Activated T-helper 1 cell treated with anti-CD3 and anti-CD28 coated beads, Interleukin-2, amount 50 U/mL, for 16 hours (primary cell): ENCODE results near the gene GMPPA.

Experiments used
- DNase-seq, 2 donors: peaks; one replicate each; pipeline ENCODE4 v3.0.0-alpha.2; 2020; ENCODE audit warnings: low read depth in 1 of 2, low spot score in 1 of 2

Gene GMPPA

DNA sequence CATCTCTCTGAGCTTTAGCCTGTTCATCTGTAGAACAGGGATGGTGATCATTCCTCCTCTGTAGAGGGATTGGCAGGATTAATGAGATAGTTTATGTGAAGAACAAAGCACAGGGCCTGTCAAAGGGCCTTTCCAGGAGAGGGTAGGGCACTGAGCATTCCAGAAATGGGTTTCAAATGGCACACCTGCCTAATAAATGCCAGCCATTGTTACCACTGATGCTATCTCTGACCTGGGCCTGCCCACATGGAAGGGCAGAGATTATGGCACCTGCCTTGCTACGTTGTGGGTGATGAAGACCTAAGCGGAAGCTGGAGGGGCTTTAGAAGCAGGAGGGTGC lies 31.0 kb upstream of the GMPPA start:
- no peak for DNase-seq

DNA sequence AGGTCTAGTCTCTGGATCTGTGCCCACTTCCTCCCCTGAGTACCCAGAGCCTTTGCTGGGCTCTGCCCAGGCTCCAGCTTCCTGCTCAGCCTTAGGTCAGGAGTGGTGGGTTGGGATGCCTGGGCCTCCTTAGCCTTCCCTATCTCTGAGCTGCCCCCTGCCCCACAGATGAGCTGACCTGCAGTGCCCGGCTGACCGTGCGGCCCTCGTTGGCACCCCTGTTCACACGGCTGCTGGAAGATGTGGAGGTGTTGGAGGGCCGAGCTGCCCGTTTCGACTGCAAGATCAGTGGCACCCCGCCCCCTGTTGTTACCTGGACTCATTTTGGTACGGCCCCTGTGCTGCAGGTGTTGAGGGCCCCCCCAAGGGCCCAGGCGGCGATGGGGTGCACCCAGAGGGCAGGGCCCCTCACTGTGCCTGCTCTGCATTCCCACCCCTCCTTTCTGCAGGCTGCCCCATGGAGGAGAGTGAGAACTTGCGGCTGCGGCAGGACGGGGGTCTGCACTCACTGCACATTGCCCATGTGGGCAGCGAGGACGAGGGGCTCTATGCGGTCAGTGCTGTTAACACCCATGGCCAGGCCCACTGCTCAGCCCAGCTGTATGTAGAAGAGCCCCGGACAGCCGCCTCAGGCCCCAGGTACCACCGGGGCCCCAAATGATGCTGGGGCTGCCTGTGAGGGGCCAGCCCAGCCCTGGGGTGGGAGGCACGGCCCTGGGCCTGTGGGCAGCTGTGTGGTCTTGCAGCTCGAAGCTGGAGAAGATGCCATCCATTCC lies 30.1 kb upstream of the GMPPA start:
- no peak for DNase-seq

DNA sequence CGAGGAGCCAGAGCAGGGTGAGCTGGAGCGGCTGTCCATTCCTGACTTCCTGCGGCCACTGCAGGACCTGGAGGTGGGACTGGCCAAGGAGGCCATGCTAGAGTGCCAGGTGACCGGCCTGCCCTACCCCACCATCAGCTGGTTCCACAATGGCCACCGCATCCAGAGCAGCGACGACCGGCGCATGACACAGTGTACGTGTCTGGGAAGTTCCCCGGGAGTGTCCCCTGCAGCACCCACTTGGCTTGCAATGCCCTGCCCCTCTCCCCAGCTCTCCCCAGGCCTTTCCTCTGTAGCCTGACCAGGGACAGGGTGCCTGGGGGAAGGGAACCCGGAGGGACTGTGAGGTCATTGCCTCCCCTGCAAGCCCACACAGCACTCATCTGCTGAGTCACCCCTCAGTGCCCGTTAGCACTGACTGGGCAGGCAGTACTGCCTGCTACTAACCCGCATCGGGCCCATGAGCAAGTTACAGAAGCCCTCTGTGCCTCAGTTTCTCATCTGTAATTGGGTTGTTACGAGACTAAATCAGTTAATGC lies 29.4 kb upstream of the GMPPA start:
- no peak for DNase-seq

DNA sequence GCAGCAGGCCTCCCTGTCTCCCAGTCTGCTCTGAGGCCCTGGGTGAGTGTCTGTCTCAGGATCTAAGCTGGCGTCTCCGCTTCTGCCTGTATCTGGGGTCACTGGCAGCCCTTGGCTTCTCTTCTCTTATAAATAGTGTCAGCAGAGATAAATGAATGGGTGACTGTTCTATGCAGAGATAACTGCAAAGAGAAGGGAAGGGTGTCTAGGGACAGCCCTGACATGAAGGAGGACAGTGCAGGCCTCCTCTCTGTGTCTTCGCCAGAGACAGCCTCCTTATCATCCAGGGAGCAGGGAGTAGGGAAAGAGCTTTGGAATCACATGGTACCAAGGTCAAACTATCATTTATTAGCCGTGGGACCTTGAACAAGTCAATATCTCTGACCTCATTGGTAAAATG lies 28.3 kb upstream of the GMPPA start:
- no peak for DNase-seq

DNA sequence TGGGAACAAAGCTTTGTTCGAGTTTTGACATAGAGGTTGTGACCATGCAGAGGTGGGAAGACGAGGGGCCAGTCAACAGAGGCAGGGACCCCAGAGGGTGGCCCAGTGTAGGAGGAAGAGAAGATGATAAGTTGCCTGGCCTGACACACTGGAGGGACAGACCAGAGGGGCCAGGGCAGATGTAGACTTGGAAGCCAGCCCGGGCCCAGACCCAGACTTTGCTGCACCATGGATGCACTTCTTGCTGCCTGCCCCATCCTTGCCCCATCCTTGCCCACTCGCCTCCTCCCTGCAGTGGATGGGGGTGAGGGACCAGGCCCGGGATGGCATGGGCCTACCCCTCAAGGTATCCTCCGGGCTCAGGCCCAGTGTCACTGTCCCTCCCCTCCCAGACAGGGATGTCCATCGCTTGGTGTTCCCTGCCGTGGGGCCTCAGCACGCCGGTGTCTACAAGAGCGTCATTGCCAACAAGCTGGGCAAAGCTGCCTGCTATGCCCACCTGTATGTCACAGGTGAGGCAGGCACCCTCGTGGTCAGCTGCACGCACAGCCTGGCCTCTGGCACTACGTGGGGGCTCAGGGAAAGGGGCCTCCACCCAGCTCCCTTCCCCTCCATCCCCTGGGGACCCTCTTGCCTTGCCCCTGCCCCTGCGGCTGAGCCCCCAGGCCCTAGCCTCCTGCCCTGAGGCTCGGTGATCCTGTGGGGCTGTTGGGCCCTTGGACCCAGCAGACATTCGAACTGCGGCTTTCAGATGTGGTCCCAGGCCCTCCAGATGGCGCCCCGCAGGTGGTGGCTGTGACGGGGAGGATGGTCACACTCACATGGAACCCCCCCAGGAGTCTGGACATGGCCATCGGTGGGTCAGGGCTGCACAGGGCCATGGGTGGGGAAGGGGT lies 27.0 kb upstream of the GMPPA start:
- DNase-seq: no peak

DNA sequence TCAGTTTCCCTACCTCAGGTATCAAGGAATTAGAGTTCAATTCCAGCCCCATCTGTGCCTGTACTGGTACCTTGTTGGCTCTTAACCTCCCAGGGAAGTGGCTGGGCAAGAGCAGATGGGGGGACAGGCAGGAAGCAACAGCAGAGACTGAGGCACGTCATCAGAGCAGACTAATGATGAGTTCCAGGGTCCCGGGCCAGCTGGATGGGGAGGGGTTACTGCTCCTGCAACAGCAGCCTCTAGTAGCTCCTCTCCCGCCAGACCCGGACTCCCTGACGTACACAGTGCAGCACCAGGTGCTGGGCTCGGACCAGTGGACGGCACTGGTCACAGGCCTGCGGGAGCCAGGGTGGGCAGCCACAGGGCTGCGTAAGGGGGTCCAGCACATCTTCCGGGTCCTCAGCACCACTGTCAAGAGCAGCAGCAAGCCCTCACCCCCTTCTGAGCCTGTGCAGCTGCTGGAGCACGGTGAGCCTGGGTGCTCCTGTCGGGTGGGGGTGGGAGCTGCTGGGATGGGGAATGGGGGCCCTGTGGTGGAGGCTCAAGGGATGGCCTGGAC lies 26.0 kb upstream of the GMPPA start:
- no peak for DNase-seq

DNA sequence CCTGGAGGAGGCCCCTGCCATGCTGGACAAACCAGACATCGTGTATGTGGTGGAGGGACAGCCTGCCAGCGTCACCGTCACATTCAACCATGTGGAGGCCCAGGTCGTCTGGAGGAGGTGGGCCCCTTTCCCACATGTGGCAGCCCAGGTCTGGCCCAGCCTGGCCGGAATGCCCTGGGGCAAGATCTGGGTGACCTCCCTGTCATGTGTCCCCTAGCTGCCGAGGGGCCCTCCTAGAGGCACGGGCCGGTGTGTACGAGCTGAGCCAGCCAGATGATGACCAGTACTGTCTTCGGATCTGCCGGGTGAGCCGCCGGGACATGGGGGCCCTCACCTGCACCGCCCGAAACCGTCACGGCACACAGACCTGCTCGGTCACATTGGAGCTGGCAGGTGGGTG lies 25.2 kb upstream of the GMPPA start:
- no peak for DNase-seq

DNA sequence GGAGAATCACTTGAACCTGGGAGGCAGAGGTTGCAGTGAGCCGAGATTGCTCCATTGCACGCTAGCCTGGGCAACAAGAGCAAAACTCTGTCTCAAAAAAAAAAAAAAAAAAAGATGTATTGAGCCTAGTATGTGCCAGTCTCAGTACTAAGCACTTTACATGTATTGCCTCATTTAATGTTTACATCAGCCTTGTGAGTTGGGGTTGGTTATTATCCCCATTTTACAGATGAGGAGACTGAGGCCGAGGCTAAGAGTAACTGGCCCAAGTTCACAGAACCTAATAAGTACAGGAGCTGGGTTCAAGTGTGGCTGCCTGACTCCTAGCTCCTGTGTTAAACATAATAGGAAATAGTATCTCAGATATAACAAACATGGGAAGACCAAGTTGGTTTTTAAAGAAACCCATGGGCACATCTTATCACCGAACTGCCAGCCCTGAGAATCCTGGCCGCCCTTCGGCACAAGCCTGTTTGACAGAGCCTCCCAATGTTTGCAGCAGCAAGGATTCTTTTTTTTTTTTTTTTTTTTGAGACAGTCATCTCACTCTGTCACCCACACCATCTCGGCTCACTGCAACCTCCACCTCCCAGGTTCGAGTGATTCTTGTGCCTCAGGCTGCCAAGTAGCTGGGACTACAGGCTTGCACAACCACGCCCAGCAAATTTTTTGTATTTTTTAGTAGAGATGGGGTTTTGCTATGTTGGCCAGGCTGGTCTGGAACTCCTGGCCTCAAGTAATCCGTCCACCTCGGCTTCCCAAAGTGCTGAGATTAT lies 24.2 kb upstream of the GMPPA start:
- DNase-seq: no peak

DNA sequence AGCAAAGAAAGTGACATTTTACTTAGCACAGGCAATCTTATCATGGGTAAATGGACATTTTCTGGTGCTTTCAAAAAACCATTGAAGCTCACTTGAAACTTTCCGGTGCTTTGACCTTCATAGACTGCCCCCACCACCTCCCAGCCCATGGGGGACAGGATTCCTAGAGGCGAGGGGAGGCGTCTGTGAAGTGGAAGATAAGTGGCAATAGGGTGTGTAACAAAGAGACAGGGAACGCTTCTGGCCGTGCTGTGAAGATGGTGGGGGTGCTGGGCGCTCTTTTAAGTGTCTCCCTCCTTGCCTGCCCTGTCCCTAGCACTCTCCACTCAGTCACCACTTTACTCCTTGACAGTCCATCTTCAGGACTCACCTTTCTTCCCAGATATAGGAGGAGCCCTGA lies 23.4 kb upstream of the GMPPA start:
- no peak for DNase-seq

DNA sequence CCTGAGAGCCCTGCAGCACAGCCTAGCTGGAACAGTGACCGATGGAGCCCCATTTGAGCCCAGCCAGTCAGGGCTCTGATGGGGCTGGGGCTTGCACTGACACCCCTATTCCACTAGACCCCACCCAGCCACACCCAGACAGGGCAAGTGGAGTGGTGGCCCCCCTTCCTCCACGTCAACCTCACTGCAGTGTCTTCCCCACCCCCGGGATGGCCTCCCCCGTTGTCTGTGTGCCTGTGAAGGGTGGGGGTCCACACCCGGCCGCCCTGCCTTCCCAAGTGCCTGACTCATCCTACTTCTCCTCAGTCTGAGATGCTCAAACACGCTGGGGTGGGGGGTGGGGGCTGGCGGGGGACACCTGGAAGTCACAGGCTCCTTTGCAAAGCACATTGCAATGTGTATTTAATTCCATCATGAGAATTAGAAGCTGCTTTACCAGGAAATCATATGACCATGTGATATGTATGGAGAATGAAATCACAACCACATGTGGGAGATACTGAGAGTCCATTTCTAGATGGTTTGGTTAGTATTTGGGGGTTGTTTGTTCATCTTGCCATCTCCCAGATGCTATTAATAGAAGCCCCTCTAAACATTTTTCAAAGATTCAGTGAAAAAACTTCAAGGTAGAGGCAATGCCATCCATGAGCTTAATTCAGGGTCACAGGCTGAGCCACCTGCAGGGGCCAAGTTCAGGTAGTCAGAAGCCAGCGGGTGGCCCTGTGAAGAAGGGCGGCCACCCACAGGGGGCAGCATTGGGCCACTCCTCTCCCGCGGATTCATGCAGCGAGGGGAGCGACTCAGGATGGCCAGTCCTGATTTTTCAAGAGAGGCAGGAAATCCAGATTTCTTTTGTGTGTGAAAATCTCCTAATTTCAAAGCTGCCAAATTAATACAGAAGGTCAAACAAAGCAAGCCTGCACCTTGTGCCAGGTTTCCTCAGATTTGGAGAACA lies 22.7 kb upstream of the GMPPA start:
- DNase-seq: peak in 1 of 2 donors; percentile 35

DNA sequence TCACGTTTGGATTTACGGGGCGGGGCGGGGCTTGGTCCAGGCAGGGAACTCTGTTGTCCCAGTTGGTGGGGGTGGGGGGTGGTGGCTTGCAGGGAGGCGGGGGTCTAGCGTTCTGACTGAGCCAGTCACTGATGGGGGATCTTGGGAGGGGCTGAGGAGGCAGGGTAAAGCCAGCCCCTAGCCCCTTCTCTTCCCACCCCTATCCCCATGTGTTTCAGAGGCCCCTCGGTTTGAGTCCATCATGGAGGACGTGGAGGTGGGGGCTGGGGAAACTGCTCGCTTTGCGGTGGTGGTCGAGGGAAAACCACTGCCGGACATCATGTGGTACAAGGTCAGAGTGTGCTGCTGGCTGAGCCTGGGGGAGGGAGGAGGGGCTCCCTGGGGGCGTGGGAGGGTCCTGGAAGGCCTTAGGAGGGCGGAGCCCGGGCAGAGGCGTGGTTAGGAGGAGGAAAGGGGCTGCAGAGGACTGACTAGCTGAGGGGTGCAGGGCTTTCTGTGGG lies 22.0 kb upstream of the GMPPA start:
- DNase-seq: no peak

DNA sequence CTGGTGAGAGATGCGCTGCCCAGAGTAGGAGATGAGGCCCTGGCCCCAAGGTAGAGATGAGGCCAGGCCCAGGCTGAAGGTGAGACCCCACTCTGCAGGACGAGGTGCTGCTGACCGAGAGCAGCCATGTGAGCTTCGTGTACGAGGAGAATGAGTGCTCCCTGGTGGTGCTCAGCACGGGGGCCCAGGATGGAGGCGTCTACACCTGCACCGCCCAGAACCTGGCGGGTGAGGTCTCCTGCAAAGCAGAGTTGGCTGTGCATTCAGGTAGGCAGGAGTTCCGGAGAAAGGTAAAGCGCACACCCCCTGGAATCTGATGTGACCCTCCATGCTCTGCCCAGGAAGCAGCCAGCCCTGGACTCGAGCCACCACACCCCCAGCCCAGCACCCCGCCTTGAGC lies 21.5 kb upstream of the GMPPA start:
- DNase-seq: no peak

DNA sequence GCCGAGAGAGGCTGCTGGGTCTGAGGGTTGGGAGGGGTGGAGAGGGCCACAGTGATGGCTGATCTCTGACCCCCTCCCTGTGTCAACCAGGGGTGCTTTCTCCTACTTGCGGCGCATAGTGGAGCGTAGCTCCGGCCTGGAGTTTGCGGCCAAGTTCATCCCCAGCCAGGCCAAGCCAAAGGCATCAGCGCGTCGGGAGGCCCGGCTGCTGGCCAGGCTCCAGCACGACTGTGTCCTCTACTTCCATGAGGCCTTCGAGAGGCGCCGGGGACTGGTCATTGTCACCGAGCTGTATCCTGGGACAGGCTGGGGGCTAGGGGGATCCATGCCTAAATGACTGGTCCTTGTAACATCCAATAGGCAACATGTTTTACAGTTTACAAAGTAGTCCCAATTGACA lies 20.9 kb upstream of the GMPPA start:
- DNase-seq: no peak

DNA sequence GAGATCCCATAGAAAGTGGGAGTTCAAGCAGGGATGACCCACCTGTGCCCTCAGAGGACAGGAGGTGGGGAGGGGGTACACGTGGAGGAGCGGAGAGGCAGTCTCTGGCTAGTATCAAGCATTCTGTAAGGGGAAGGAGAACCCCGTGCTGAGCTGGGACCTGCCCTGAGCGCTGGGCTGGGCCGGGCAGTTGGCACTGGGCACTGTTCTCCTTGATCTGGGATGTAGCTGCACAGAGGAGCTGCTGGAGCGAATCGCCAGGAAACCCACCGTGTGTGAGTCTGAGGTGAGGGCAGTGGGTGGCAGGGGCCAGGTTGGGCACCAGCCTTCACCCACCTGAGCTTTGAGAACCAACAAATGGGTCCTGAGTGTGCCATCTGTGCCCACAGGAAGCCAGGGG lies 19.8 kb upstream of the GMPPA start:
- no peak for DNase-seq

DNA sequence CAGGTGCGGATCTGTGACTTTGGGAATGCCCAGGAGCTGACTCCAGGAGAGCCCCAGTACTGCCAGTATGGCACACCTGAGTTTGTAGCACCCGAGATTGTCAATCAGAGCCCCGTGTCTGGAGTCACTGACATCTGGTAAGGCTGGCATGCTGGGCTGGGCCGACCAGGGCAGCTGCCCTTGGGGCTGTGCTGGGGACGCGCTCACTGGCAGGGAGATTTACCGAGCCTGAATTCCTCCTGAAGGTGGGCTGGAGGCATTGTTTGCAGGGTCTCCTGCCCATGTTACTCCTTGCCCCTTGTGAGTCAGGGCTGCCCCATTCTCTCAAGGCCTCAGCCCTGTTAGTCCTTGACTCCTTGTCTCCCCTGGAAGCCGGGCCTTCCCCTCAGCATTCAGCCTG lies 18.7 kb upstream of the GMPPA start:
- DNase-seq: no peak

DNA sequence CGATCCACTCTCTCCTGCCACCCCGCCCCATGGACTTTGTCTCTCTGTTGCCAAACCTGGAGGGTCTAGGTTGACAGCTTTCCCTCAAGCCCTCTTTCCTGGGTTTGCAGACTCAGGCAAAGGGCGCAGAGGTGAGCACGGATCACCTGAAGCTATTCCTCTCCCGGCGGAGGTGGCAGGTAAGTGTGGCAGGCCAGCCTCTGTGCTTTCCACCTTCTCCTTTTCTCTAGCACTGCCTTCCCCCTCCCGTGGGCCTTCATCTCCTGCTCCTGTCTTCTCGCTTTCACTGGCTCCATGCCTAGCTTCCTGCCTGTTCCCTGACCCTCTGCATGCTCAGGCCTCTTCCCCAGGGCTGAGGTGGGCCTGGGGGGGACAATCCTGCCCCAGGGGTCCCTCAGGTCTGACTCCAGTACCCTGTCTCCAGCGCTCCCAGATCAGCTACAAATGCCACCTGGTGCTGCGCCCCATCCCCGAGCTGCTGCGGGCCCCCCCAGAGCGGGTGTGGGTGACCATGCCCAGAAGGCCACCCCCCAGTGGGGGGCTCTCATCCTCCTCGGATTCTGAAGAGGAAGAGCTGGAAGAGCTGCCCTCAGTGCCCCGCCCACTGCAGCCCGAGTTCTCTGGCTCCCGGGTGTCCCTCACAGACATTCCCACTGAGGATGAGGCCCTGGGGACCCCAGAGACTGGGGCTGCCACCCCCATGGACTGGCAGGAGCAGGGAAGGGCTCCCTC lies 15.9 kb upstream of the GMPPA start:
- no peak for DNase-seq

DNA sequence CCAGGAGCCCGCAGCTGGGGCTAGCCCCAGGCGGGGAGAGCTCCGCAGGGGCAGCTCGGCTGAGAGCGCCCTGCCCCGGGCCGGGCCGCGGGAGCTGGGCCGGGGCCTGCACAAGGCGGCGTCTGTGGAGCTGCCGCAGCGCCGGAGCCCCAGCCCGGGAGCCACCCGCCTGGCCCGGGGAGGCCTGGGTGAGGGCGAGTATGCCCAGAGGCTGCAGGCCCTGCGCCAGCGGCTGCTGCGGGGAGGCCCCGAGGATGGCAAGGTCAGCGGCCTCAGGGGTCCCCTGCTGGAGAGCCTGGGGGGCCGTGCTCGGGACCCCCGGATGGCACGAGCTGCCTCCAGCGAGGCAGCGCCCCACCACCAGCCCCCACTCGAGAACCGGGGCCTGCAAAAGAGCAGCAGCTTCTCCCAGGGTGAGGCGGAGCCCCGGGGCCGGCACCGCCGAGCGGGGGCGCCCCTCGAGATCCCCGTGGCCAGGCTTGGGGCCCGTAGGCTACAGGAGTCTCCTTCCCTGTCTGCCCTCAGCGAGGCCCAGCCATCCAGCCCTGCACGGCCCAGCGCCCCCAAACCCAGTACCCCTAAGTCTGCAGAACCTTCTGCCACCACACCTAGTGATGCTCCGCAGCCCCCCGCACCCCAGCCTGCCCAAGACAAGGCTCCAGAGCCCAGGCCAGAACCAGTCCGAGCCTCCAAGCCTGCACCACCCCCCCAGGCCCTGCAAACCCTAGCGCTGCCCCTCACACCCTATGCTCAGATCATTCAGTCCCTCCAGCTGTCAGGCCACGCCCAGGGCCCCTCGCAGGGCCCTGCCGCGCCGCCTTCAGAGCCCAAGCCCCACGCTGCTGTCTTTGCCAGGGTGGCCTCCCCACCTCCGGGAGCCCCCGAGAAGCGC lies 15.0 kb upstream of the GMPPA start:
- DNase-seq: no peak
